HG03135 (cell line): ENCODE measurements around the gene MAP3K7.

Experiments used
- ATAC-seq: cut with Tn5 transposase; IDR thresholded peaks from one replicate; pipeline ENCODE4 v1.9.1; 2021; ENCODE audit warnings: mild to moderate bottlenecking, moderate library complexity; ENCODE audit not compliant: unreplicated experiment

The MAP3K7 gene

GRCh38 chr6:90533615-90534336 lies 53.1 kb downstream of the MAP3K7 start:
- ATAC-seq = no peak

- no peak for ATAC-seq
These were observed 56.0 kb downstream of the MAP3K7 start for GRCh38 chr6:90530882-90531281.

GRCh38 chr6:90525421-90525820 lies 61.5 kb downstream of the MAP3K7 start:
- no peak for ATAC-seq

GRCh38 chr6:90523779-90524310 lies 63.0 kb downstream of the MAP3K7 start:
- no peak for ATAC-seq

GRCh38 chr6:90521955-90522354 lies 64.9 kb downstream of the MAP3K7 start:
- no peak for ATAC-seq

- ATAC-seq = no peak
These were observed 70.7 kb downstream of the MAP3K7 start for GRCh38 chr6:90516074-90516660.

GRCh38 chr6:90514496-90514895 lies 72.4 kb downstream of the MAP3K7 start:
- ATAC-seq = no peak

GRCh38 chr6:90508753-90509152 lies 78.1 kb downstream of the MAP3K7 start:
- ATAC-seq = no peak

GRCh38 chr6:90502866-90503407 lies 83.9 kb downstream of the MAP3K7 start:
- no peak for ATAC-seq

- ATAC-seq = no peak
These were observed 84.5 kb downstream of the MAP3K7 start for GRCh38 chr6:90502381-90502780.

- ATAC-seq = no peak
These were observed 86.4 kb downstream of the MAP3K7 start for GRCh38 chr6:90500458-90500857.

- no peak for ATAC-seq
These were observed 89.5 kb downstream of the MAP3K7 start for GRCh38 chr6:90497411-90497810.

- ATAC-seq = no peak
These were observed 90.4 kb downstream of the MAP3K7 start for GRCh38 chr6:90496258-90497016.

- ATAC-seq = no peak
These were observed 91.6 kb downstream of the MAP3K7 start for GRCh38 chr6:90495216-90495817.

- ATAC-seq = no peak
These were observed 92.6 kb downstream of the MAP3K7 start for GRCh38 chr6:90494067-90494780.

- no peak for ATAC-seq
These were observed 93.5 kb downstream of the MAP3K7 start for GRCh38 chr6:90493332-90493731.

- no peak for ATAC-seq
These were observed 94.1 kb downstream of the MAP3K7 start for GRCh38 chr6:90492798-90493197.

- no peak for ATAC-seq
These were observed 94.5 kb downstream of the MAP3K7 start for GRCh38 chr6:90492369-90492768.

GRCh38 chr6:90490030-90490716 lies 96.7 kb downstream of the MAP3K7 start:
- no peak for ATAC-seq

- no peak for ATAC-seq
These were observed 98.1 kb downstream of the MAP3K7 start for GRCh38 chr6:90488816-90489215.
